GM12891 (cell line): ENCODE results near the gene DIP2C.

Experiments
- POLR2A ChIP-seq: IDR thresholded peaks from 2 replicates; pipeline ENCODE4 v1.6.1; 2011; ENCODE audit warnings: low read depth, low read length, control low read depth
- POLR2AphosphoS5 ChIP-seq: IDR thresholded peaks from 2 replicates; pipeline ENCODE4 v1.6.1; 2011; ENCODE audit warnings: low read depth, low read length, control low read depth

DNA sequence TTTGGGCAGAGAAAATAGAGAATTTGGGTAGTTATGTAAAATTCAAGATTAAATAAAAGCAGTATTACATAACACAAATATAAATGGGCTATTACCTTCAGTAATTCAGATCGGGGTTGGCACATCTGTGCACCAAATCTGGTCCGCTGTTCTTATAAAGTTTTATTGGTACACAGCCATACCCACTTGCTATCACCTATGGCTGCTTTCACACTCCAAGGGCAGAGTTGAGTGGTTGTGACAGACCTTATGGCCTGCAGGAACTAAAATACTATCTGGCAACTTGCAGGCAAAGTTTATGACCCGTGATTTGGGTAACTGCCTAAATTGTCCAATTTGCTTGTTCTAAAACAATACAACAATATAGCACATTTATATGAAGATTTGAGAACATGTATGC, 249.3 kb downstream of the DIP2C start:
- no peak for TF ChIP-seq POLR2A
- no peak for TF ChIP-seq POLR2AphosphoS5
